Measurements from ENCODE around the gene SYT6. TPM values are rescaled to one million over a fixed set of nuclear protein-coding genes. Genes with fewer than 3 reads are reported as not detected.

Gene SYT6
- total RNA-seq = not detected in 2 replicates

- Mint-ChIP-seq H3K27me3 (ENCODE audit: low read depth) (peaks cover 62% of the 10 kb centered on the region), H3K36me3 (ENCODE audit: low read depth) (no peaks in the 10 kb centered on the region), H3K27ac (no peak within 1 kb of the TSS), H3K4me3 (ENCODE audit: low read depth) (no peak within 1 kb of the TSS), H3K4me1 (ENCODE audit: low read depth) (peaks cover 5% of the 10 kb centered on the region), H3K9me3 (no peaks in the 10 kb centered on the region)
- intact Hi-C loops (cut with micrococcal nuclease) = no loop called here
- DNase-seq (ENCODE audit: low spot score) = no peak
Measured at GRCh38 chr1:114153261-114154145, at the start of gene SYT6. Gene SYT6, minus strand, starts transcription at chr1:114153869. Its CDS starts 97 bp downstream, at chr1:114153772.

- no peaks in the 10 kb centered on the region for H3K4me1 Mint-ChIP-seq (ENCODE audit: low read depth)
- no peaks in the 10 kb centered on the region for H3K9me3 Mint-ChIP-seq
- H3K4me3 Mint-ChIP-seq (ENCODE audit: low read depth) = no peak overlapping the region
- H3K27ac Mint-ChIP-seq = no peak overlapping the region
- H3K27me3 Mint-ChIP-seq (ENCODE audit: low read depth) = peaks cover 14% of the 10 kb centered on the region
- H3K36me3 Mint-ChIP-seq (ENCODE audit: low read depth) = no peaks in the 10 kb centered on the region
- DNase-seq (ENCODE audit: low spot score) = no peak
- intact Hi-C loops (cut with micrococcal nuclease) = no loop called here
Measured at GRCh38 chr1:114201486-114201885, 47.8 kb upstream of the SYT6 start.

GRCh38 chr1:114199017-114199594 lies 45.4 kb upstream of the SYT6 start:
- Mint-ChIP-seq H3K4me1 (ENCODE audit: low read depth) (no peaks in the 10 kb centered on the region), H3K27ac (no peak overlapping the region), H3K9me3 (no peaks in the 10 kb centered on the region), H3K36me3 (ENCODE audit: low read depth) (no peaks in the 10 kb centered on the region), H3K27me3 (ENCODE audit: low read depth) (peaks cover 16% of the 10 kb centered on the region), H3K4me3 (ENCODE audit: low read depth) (no peak overlapping the region)
- intact Hi-C loops (cut with micrococcal nuclease) = no loop called here
- no peak for DNase-seq (ENCODE audit: low spot score)

GRCh38 chr1:114196992-114197907 lies 43.6 kb upstream of the SYT6 start:
- H3K27ac Mint-ChIP-seq = no peak overlapping the region
- no peaks in the 10 kb centered on the region for H3K36me3 Mint-ChIP-seq (ENCODE audit: low read depth)
- H3K9me3 Mint-ChIP-seq = no peaks in the 10 kb centered on the region
- intact Hi-C loops (cut with micrococcal nuclease) = no loop called here
- DNase-seq (ENCODE audit: low spot score) = no peak
- H3K27me3 Mint-ChIP-seq (ENCODE audit: low read depth) = peaks cover 18% of the 10 kb centered on the region
- no peaks in the 10 kb centered on the region for H3K4me1 Mint-ChIP-seq (ENCODE audit: low read depth)
- H3K4me3 Mint-ChIP-seq (ENCODE audit: low read depth) = no peak overlapping the region

- H3K36me3 Mint-ChIP-seq (ENCODE audit: low read depth) = no peaks in the 10 kb centered on the region
- no peaks in the 10 kb centered on the region for H3K9me3 Mint-ChIP-seq
- H3K4me1 Mint-ChIP-seq (ENCODE audit: low read depth) = no peaks in the 10 kb centered on the region
- no peak overlapping the region for H3K4me3 Mint-ChIP-seq (ENCODE audit: low read depth)
- no peak overlapping the region for H3K27ac Mint-ChIP-seq
- DNase-seq (ENCODE audit: low spot score) = no peak
- H3K27me3 Mint-ChIP-seq (ENCODE audit: low read depth) = peaks cover 16% of the 10 kb centered on the region
- intact Hi-C loops (cut with micrococcal nuclease) = no loop called here
Measured at GRCh38 chr1:114195819-114196218, 42.1 kb upstream of the SYT6 start.

- Mint-ChIP-seq H3K4me3 (ENCODE audit: low read depth) (no peak overlapping the region), H3K36me3 (ENCODE audit: low read depth) (no peaks in the 10 kb centered on the region), H3K27ac (no peak overlapping the region), H3K4me1 (ENCODE audit: low read depth) (no peaks in the 10 kb centered on the region), H3K27me3 (ENCODE audit: low read depth) (peaks cover 8% of the 10 kb centered on the region), H3K9me3 (no peaks in the 10 kb centered on the region)
- no peak for DNase-seq (ENCODE audit: low spot score)
- intact Hi-C loops (cut with micrococcal nuclease) = no loop called here
Measured at GRCh38 chr1:114192328-114192727, 38.7 kb upstream of the SYT6 start.

GRCh38 chr1:114189398-114189797 lies 35.7 kb upstream of the SYT6 start:
- H3K36me3 Mint-ChIP-seq (ENCODE audit: low read depth) = no peaks in the 10 kb centered on the region
- DNase-seq (ENCODE audit: low spot score) = no peak
- no peak overlapping the region for H3K27ac Mint-ChIP-seq
- H3K9me3 Mint-ChIP-seq = no peaks in the 10 kb centered on the region
- H3K27me3 Mint-ChIP-seq (ENCODE audit: low read depth) = peaks cover 2% of the 10 kb centered on the region
- no peaks in the 10 kb centered on the region for H3K4me1 Mint-ChIP-seq (ENCODE audit: low read depth)
- intact Hi-C loops (cut with micrococcal nuclease) = no loop called here
- no peak overlapping the region for H3K4me3 Mint-ChIP-seq (ENCODE audit: low read depth)

- Mint-ChIP-seq H3K27me3 (ENCODE audit: low read depth) (peaks cover 3% of the 10 kb centered on the region), H3K4me1 (ENCODE audit: low read depth) (no peaks in the 10 kb centered on the region), H3K9me3 (no peaks in the 10 kb centered on the region), H3K4me3 (ENCODE audit: low read depth) (no peak overlapping the region), H3K27ac (no peak overlapping the region), H3K36me3 (ENCODE audit: low read depth) (no peaks in the 10 kb centered on the region)
- DNase-seq (ENCODE audit: low spot score) = no peak
- intact Hi-C loops (cut with micrococcal nuclease) = no loop called here
Measured at GRCh38 chr1:114181356-114181755, 27.7 kb upstream of the SYT6 start.

GRCh38 chr1:114180742-114181141 lies 27.1 kb upstream of the SYT6 start:
- H3K27me3 Mint-ChIP-seq (ENCODE audit: low read depth) = peaks cover 3% of the 10 kb centered on the region
- no peak overlapping the region for H3K4me3 Mint-ChIP-seq (ENCODE audit: low read depth)
- intact Hi-C loops (cut with micrococcal nuclease) = no loop called here

GRCh38 chr1:114178936-114179335 lies 25.3 kb upstream of the SYT6 start:
- Mint-ChIP-seq H3K36me3 (ENCODE audit: low read depth) (no peaks in the 10 kb centered on the region), H3K9me3 (no peaks in the 10 kb centered on the region), H3K27me3 (ENCODE audit: low read depth) (peaks cover 1% of the 10 kb centered on the region), H3K4me1 (ENCODE audit: low read depth) (no peaks in the 10 kb centered on the region), H3K27ac (no peak overlapping the region), H3K4me3 (ENCODE audit: low read depth) (no peak overlapping the region)
- intact Hi-C loops (cut with micrococcal nuclease) = no loop called here
- DNase-seq (ENCODE audit: low spot score) = no peak

More at GRCh38 chr1:114180742-114181141, 27.1 kb upstream of the SYT6 start:
- Mint-ChIP-seq H3K36me3 (ENCODE audit: low read depth) (no peaks in the 10 kb centered on the region), H3K9me3 (no peaks in the 10 kb centered on the region), H3K4me1 (ENCODE audit: low read depth) (no peaks in the 10 kb centered on the region), H3K27ac (no peak overlapping the region)
- DNase-seq (ENCODE audit: low spot score) = no peak

GRCh38 chr1:114177282-114177681 lies 23.6 kb upstream of the SYT6 start:
- H3K27me3 Mint-ChIP-seq (ENCODE audit: low read depth) = peaks cover 1% of the 10 kb centered on the region
- no peak overlapping the region for H3K4me3 Mint-ChIP-seq (ENCODE audit: low read depth)
- no peak for DNase-seq (ENCODE audit: low spot score)
- H3K9me3 Mint-ChIP-seq = no peaks in the 10 kb centered on the region
- no peak overlapping the region for H3K27ac Mint-ChIP-seq
- intact Hi-C loops (cut with micrococcal nuclease) = no loop called here
- H3K4me1 Mint-ChIP-seq (ENCODE audit: low read depth) = no peaks in the 10 kb centered on the region
- no peaks in the 10 kb centered on the region for H3K36me3 Mint-ChIP-seq (ENCODE audit: low read depth)

- intact Hi-C loops (cut with micrococcal nuclease) = no loop called here
- Mint-ChIP-seq H3K27me3 (ENCODE audit: low read depth) (peaks cover 1% of the 10 kb centered on the region), H3K4me3 (ENCODE audit: low read depth) (no peak overlapping the region), H3K36me3 (ENCODE audit: low read depth) (no peaks in the 10 kb centered on the region), H3K9me3 (no peaks in the 10 kb centered on the region), H3K27ac (no peak overlapping the region), H3K4me1 (ENCODE audit: low read depth) (no peaks in the 10 kb centered on the region)
- DNase-seq (ENCODE audit: low spot score) = no peak
Measured at GRCh38 chr1:114176366-114176765, 22.7 kb upstream of the SYT6 start.
